Measurements from ENCODE around the gene LRATD1.

Gene LRATD1

GRCh38 chr2:14602309-14602708 lies 30.2 kb upstream of the LRATD1 start:
- no peaks in the 10 kb centered on the region for H3K27me3 Mint-ChIP-seq (ENCODE audit: low read depth)
- no peaks in the 10 kb centered on the region for H3K9me3 Mint-ChIP-seq
- no peaks in the 10 kb centered on the region for H3K4me1 Mint-ChIP-seq
- no peaks in the 10 kb centered on the region for H3K36me3 Mint-ChIP-seq (ENCODE audit: low read depth)
- H3K4me3 Mint-ChIP-seq = no peak overlapping the region
- H3K27ac Mint-ChIP-seq = no peak overlapping the region
- TF ChIP-seq, protein P1, sequence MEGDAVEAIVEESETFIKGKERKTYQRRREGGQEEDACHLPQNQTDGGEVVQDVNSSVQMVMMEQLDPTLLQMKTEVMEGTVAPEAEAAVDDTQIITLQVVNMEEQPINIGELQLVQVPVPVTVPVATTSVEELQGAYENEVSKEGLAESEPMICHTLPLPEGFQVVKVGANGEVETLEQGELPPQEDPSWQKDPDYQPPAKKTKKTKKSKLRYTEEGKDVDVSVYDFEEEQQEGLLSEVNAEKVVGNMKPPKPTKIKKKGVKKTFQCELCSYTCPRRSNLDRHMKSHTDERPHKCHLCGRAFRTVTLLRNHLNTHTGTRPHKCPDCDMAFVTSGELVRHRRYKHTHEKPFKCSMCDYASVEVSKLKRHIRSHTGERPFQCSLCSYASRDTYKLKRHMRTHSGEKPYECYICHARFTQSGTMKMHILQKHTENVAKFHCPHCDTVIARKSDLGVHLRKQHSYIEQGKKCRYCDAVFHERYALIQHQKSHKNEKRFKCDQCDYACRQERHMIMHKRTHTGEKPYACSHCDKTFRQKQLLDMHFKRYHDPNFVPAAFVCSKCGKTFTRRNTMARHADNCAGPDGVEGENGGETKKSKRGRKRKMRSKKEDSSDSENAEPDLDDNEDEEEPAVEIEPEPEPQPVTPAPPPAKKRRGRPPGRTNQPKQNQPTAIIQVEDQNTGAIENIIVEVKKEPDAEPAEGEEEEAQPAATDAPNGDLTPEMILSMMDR (IDR thresholded peaks at IDR 0.05; ENCODE audit: unreplicated experiment in 3 of 3) = no peak

GRCh38 chr2:14603676-14604075 lies 28.8 kb upstream of the LRATD1 start:
- no peaks in the 10 kb centered on the region for H3K36me3 Mint-ChIP-seq (ENCODE audit: low read depth)
- no peaks in the 10 kb centered on the region for H3K4me1 Mint-ChIP-seq
- TF ChIP-seq, protein P1 (IDR thresholded peaks at IDR 0.05; ENCODE audit: unreplicated experiment in 3 of 3) = no peak
- no peak overlapping the region for H3K4me3 Mint-ChIP-seq
- no peak overlapping the region for H3K27ac Mint-ChIP-seq
- H3K9me3 Mint-ChIP-seq = no peaks in the 10 kb centered on the region
- H3K27me3 Mint-ChIP-seq (ENCODE audit: low read depth) = no peaks in the 10 kb centered on the region

- H3K9me3 Mint-ChIP-seq = no peaks in the 10 kb centered on the region
- H3K36me3 Mint-ChIP-seq (ENCODE audit: low read depth) = no peaks in the 10 kb centered on the region
- TF ChIP-seq, protein P1 (IDR thresholded peaks at IDR 0.05; ENCODE audit: unreplicated experiment in 3 of 3) = no peak
- H3K27me3 Mint-ChIP-seq (ENCODE audit: low read depth) = no peaks in the 10 kb centered on the region
- H3K4me1 Mint-ChIP-seq = no peaks in the 10 kb centered on the region
- H3K27ac Mint-ChIP-seq = no peak overlapping the region
- H3K4me3 Mint-ChIP-seq = no peak overlapping the region
Measured at GRCh38 chr2:14608245-14608644, 24.3 kb upstream of the LRATD1 start.

DNA sequence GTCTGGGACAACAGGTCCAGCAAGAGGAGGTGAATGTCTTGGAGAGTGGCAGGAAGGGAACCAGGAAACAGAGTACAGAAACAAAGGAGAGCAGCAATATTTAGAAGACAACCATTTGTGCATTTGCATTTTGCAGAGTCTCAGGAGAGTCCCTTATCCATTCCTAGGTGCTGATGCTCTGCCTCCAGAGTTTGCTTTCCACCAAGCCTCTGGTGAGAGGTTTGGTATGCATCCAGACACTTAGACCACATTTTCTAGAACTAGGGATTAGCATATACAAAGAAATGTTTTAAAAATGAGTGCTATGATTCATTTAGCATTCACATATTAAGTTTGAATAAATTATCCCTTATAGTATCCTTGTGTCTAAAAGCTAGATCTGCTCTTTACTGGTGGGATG lies 18.5 kb upstream of the LRATD1 start:
- H3K9me3 Mint-ChIP-seq = no peaks in the 10 kb centered on the region
- H3K27me3 Mint-ChIP-seq (ENCODE audit: low read depth) = peaks cover 4% of the 10 kb centered on the region
- no peak overlapping the region for H3K4me3 Mint-ChIP-seq
- TF ChIP-seq, protein P1 (IDR thresholded peaks at IDR 0.05; ENCODE audit: unreplicated experiment in 3 of 3) = no peak
- H3K36me3 Mint-ChIP-seq (ENCODE audit: low read depth) = no peaks in the 10 kb centered on the region
- peaks cover 3% of the 10 kb centered on the region for H3K4me1 Mint-ChIP-seq
- H3K27ac Mint-ChIP-seq = no peak overlapping the region

- H3K9me3 Mint-ChIP-seq = no peaks in the 10 kb centered on the region
- H3K4me1 Mint-ChIP-seq = peaks cover 8% of the 10 kb centered on the region
- no peak overlapping the region for H3K4me3 Mint-ChIP-seq
- H3K27ac Mint-ChIP-seq = no peak overlapping the region
- peaks cover 4% of the 10 kb centered on the region for H3K27me3 Mint-ChIP-seq (ENCODE audit: low read depth)
- no peaks in the 10 kb centered on the region for H3K36me3 Mint-ChIP-seq (ENCODE audit: low read depth)
- TF ChIP-seq, protein P1 (IDR thresholded peaks at IDR 0.05; ENCODE audit: unreplicated experiment in 3 of 3) = no peak
Measured at GRCh38 chr2:14615121-14615520, 17.4 kb upstream of the LRATD1 start.

- TF ChIP-seq, protein P1 (IDR thresholded peaks at IDR 0.05; ENCODE audit: unreplicated experiment in 3 of 3) = no peak
- no peak overlapping the region for H3K27ac Mint-ChIP-seq
- no peaks in the 10 kb centered on the region for H3K36me3 Mint-ChIP-seq (ENCODE audit: low read depth)
- H3K4me1 Mint-ChIP-seq = peaks cover 8% of the 10 kb centered on the region
- no peak overlapping the region for H3K4me3 Mint-ChIP-seq
- H3K27me3 Mint-ChIP-seq (ENCODE audit: low read depth) = peaks cover 4% of the 10 kb centered on the region
- no peaks in the 10 kb centered on the region for H3K9me3 Mint-ChIP-seq
Measured at GRCh38 chr2:14615760-14616159, 16.8 kb upstream of the LRATD1 start.

Data from nephron (organoid).